GM12872 (cell line): Measurements from ENCODE around the gene CMSS1.
A peak's percentile ranks its signal among the peaks of the same experiment; 100 is the strongest.

Source experiments
- TF ChIP-seq, protein P1 (sequence below): IDR thresholded peaks from 3 replicates; pipeline ENCODE4 v1.5.1; 2011; ENCODE audit warnings: low read depth, mild to moderate bottlenecking, low read length, moderate library complexity; ENCODE audit not compliant: insufficient read depth

CMSS1 gene

GRCh38 chr3:99799422-99799821, 18.2 kb upstream of the CMSS1 start:
- TF ChIP-seq, protein P1, sequence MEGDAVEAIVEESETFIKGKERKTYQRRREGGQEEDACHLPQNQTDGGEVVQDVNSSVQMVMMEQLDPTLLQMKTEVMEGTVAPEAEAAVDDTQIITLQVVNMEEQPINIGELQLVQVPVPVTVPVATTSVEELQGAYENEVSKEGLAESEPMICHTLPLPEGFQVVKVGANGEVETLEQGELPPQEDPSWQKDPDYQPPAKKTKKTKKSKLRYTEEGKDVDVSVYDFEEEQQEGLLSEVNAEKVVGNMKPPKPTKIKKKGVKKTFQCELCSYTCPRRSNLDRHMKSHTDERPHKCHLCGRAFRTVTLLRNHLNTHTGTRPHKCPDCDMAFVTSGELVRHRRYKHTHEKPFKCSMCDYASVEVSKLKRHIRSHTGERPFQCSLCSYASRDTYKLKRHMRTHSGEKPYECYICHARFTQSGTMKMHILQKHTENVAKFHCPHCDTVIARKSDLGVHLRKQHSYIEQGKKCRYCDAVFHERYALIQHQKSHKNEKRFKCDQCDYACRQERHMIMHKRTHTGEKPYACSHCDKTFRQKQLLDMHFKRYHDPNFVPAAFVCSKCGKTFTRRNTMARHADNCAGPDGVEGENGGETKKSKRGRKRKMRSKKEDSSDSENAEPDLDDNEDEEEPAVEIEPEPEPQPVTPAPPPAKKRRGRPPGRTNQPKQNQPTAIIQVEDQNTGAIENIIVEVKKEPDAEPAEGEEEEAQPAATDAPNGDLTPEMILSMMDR = no peak

DNA sequence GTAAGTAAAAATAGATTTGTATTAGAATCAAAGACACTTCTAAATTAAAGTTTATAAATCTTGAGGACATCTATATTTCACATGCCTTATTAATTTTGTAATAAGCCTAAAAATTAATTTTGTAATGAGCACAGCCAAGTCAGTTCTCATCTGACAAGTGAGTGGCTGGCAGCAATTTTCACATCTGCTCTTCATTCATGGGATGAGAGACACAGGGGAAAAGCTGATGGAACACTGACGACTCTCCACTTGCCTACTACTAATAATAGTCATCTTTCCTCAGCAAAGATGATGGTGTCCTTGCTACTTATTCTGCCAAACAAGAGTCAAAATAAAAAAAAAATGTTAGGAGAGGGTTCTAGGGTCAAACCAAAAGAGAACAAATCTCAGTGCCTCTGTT, 14.4 kb upstream of the CMSS1 start:
- TF ChIP-seq, protein P1 = no peak

DNA sequence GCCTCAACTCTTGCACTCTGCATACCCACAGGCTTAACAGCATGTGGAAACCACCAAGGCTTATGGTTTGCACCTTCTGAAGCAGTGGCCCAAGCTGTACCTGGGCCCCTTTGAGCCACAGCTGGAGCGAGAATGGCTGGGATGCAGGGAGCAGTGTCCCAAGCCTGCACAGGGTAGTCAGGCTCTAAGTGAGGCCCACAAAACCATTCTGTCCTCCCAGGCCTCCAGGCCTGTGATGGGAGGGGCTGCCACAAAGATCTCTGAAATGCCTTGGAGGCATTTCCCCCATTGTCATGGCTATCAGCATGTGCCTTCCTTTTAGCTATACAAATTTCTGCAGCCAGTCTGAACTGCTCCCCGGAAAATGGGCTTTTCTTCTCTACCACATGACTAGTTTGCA, 12.5 kb upstream of the CMSS1 start:
- TF ChIP-seq, protein P1 = no peak

DNA sequence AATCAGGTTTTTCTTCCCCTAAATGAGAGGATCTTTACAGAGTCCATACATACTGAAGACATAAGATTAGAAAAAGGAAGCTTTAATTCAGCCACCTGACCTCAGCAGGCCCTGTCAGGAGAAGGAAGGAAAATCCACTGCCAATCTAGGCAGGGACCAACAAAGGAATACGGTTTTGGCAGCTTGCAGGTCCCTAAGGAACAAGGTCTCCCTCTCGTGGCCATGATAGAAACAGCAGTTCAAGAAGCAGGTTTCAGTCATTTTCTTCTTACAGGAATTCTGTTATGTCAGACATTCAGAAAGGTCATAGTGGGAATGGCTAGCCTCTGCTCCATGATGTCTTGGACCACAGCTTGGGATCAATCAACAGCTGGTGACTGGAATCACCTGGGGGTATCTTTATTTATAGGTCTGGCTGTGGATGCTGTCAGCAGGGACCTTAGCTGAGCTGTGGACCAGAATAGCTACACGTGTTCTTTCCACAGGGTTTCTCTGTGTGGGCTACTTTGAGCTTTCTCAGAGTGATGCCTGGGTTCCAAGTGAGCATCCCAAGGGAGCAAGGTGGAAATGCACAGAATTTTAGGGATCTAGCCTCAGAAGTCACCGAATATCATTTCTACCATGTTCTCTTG, 9.4 kb upstream of the CMSS1 start:
- TF ChIP-seq, protein P1 = peak; percentile 89

DNA sequence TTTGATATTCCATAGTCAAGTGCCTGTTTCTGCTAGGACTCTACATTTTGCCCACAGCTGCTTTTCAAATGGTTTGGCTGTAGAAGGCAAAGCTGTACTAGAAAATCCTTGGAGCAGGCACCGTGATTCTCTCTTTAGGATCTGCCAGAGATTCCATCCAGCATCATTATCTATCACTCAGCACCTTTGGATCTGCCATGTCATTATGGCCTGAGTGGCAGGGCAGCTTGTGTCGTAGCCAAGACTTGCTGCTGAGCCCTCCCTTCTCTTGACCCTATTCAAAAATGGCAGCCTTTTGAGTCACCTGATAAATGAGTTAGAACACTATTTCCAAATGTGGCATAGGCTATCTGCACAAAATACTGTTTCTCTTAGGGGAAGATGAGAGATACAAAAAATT, 8.1 kb upstream of the CMSS1 start:
- TF ChIP-seq, protein P1 = no peak

DNA sequence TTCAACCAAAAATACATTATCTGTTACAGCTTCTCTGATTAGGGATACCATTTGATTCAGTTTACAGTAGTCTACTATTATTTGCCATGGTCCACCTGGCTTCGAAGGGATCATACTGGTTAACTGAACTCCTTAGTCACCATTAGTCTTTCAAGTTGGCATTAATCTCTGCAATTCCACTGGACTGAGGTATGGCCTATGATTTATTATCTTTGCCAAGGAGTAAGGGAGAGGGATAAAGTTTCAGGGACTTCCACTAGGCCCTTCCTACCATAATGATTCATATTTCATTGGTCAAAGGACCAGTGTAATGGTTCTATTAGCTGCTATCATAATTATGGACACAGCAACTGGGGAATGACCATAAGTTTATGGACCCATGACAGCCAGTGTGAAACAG, 7.3 kb upstream of the CMSS1 start:
- TF ChIP-seq, protein P1 = no peak

DNA sequence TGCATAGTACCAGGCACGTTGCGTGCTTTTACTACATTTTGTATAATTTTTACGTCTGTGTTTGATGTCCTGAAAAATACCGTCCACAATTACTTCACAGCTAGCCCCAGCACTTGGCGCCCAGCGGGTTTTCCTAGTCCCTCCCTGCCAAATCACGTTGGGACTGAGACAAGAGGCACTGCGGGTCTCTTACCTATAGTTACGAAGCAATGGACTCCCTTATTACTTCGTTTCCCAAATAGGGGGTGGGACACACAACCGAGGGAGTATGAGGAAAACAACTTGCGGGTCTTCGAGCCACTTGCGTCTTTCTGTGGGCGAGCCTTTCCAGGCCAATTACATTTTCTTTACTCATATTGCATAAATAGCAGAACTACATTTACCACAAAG, 620 bp upstream of the CMSS1 start:
- TF ChIP-seq, protein P1 = no peak
